ENCODE results near the gene RXYLT1.
"Not testable (repeated sequence)": the region's sequence is repeated elsewhere in the genome, so short reads cannot be mapped to it uniquely, and the experiment has no call there.

RXYLT1 gene

GRCh38 chr12:63779498-63780481, at the start of gene RXYLT1:
TSS of gene RXYLT1 (plus strand) at chr12:63779909. CDS start at chr12:63779961, 52 bp downstream.
- Histone ChIP-seq H3K4me2 (ENCODE audit: low read length) (peak within 1 kb of the TSS; percentile 97), H3K27me3 (ENCODE audit: control insufficient read depth, insufficient read depth, low read length) (no peaks in the 10 kb centered on the region), H3K9ac (peak within 1 kb of the TSS; percentile 73), H3K27ac (peak within 1 kb of the TSS; percentile 85), H3K79me2 (no peaks in the 10 kb centered on the region), H3K4me3 (ENCODE audit: low read depth, low read length) (peak within 1 kb of the TSS; percentile 98), H3K9me3 (ENCODE audit: control insufficient read depth, low read length) (no peaks in the 10 kb centered on the region), H3K36me3 (ENCODE audit: control insufficient read depth, insufficient read depth, low read length) (no peaks in the 10 kb centered on the region), H2AFZ (peak within 1 kb of the TSS; percentile 94), H3K4me1 (peaks cover 3% of the 10 kb centered on the region)
- TF ChIP-seq, protein P1, sequence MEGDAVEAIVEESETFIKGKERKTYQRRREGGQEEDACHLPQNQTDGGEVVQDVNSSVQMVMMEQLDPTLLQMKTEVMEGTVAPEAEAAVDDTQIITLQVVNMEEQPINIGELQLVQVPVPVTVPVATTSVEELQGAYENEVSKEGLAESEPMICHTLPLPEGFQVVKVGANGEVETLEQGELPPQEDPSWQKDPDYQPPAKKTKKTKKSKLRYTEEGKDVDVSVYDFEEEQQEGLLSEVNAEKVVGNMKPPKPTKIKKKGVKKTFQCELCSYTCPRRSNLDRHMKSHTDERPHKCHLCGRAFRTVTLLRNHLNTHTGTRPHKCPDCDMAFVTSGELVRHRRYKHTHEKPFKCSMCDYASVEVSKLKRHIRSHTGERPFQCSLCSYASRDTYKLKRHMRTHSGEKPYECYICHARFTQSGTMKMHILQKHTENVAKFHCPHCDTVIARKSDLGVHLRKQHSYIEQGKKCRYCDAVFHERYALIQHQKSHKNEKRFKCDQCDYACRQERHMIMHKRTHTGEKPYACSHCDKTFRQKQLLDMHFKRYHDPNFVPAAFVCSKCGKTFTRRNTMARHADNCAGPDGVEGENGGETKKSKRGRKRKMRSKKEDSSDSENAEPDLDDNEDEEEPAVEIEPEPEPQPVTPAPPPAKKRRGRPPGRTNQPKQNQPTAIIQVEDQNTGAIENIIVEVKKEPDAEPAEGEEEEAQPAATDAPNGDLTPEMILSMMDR (IDR thresholded peaks at IDR 0.05), result no peak

DNA sequence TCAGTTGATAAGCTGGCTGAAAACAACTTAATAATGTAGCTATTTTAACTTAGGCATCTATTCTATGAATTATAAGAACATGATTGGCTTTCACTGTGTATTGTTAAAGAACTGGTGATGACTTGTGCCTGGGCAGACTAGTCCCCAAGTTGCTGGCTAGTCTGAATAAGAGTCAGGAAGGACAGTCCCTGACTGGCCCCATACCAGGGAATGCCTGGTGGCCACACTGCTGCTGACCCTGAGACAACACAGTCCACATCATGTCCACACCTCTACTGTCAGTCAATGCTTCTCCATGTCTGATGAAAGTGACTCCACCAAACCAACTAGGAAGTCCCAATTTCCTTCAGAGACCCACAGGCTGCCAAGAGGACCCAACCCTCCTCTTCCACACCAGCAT, 46.9 kb upstream of the RXYLT1 start:
- not testable (repeated sequence) for H3K27ac ChIP-seq; H3K79me2 ChIP-seq; H3K9ac ChIP-seq; H3K27me3 ChIP-seq (ENCODE audit: control insufficient read depth, insufficient read depth, low read length); H3K4me2 ChIP-seq (ENCODE audit: low read length); H3K4me3 ChIP-seq (ENCODE audit: low read depth, low read length); H3K36me3 ChIP-seq (ENCODE audit: control insufficient read depth, insufficient read depth, low read length); H3K4me1 ChIP-seq; H2AFZ ChIP-seq; H3K9me3 ChIP-seq (ENCODE audit: control insufficient read depth, low read length)

- not testable (repeated sequence) for H3K4me1 ChIP-seq; H3K79me2 ChIP-seq; H2AFZ ChIP-seq; H3K36me3 ChIP-seq (ENCODE audit: control insufficient read depth, insufficient read depth, low read length); H3K9me3 ChIP-seq (ENCODE audit: control insufficient read depth, low read length); H3K27me3 ChIP-seq (ENCODE audit: control insufficient read depth, insufficient read depth, low read length); H3K27ac ChIP-seq; H3K9ac ChIP-seq; H3K4me2 ChIP-seq (ENCODE audit: low read length); H3K4me3 ChIP-seq (ENCODE audit: low read depth, low read length)
Measured at GRCh38 chr12:63733585-63733984, 46.1 kb upstream of the RXYLT1 start.

DNA sequence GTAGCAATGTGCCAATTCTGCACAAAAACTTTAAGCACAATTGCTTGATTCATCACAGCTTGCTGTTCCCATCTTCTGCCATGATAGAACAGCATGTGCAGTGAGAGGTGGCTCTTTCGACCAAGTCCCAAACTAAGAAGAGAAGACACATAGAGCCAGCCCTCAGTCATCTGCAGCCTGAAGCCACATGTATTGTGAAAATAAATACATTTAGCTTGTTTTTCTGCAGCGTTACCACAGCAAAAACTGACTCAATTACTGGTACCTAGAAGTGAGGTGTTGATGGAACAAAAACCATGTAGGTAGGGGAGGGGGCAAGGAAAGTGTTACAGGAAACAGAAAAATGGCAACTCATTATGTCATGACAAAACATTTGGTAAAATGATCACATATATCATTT, 39.2 kb upstream of the RXYLT1 start:
- not testable (repeated sequence) for H3K79me2 ChIP-seq; H3K9me3 ChIP-seq (ENCODE audit: control insufficient read depth, low read length); H3K27me3 ChIP-seq (ENCODE audit: control insufficient read depth, insufficient read depth, low read length); H3K4me2 ChIP-seq (ENCODE audit: low read length); H3K4me3 ChIP-seq (ENCODE audit: low read depth, low read length); H3K36me3 ChIP-seq (ENCODE audit: control insufficient read depth, insufficient read depth, low read length); H2AFZ ChIP-seq; H3K9ac ChIP-seq; H3K27ac ChIP-seq; H3K4me1 ChIP-seq

DNA sequence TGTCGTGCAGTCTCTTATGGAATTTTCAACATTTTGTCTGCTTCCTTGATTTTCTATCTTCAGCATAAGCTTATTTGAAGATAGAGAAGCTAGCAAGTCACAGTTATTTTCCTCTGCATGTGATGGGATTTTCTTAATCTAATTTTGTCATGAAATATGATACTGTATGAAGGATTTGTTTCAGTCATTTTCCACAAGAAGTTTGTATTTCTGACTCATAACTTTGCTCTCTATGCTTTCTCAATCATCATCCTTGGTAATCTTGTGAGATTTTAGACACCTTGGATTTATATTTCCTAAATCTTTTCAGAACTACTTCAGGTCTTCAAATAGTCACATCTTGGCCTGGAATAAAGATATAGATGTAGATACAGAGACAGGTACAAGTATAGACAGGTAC, 38.3 kb upstream of the RXYLT1 start:
- H3K36me3 ChIP-seq (ENCODE audit: control insufficient read depth, insufficient read depth, low read length); H3K9me3 ChIP-seq (ENCODE audit: control insufficient read depth, low read length); H3K27ac ChIP-seq; H2AFZ ChIP-seq; H3K79me2 ChIP-seq; H3K4me1 ChIP-seq; H3K27me3 ChIP-seq (ENCODE audit: control insufficient read depth, insufficient read depth, low read length); H3K9ac ChIP-seq; H3K4me3 ChIP-seq (ENCODE audit: low read depth, low read length); H3K4me2 ChIP-seq (ENCODE audit: low read length): not testable (repeated sequence)

- not testable (repeated sequence) for H3K79me2 ChIP-seq; H3K9me3 ChIP-seq (ENCODE audit: control insufficient read depth, low read length); H3K9ac ChIP-seq; H2AFZ ChIP-seq; H3K27me3 ChIP-seq (ENCODE audit: control insufficient read depth, insufficient read depth, low read length); H3K36me3 ChIP-seq (ENCODE audit: control insufficient read depth, insufficient read depth, low read length); H3K4me3 ChIP-seq (ENCODE audit: low read depth, low read length); H3K27ac ChIP-seq; H3K4me1 ChIP-seq; H3K4me2 ChIP-seq (ENCODE audit: low read length)
Measured at GRCh38 chr12:63744110-63744509, 35.6 kb upstream of the RXYLT1 start.

DNA sequence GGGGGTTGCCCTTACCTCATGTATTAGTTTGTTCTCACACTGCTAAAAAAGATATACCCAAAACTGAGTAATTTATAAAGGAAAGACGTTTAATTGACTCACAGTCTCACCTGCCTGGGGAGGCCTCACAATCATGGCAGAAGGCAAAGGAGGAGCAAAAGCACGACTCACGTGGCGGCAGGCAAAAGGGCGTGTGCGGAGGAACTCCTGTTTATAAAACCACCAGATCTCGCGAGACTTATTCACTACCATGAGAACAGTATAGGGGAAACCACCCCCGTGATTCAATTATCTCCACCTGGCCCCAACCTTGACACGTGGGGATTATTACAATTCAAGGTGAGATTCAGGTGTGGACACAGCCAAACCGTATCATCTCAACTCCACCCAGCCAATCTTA, 33.2 kb upstream of the RXYLT1 start:
- not testable (repeated sequence) for H3K79me2 ChIP-seq; H3K9ac ChIP-seq; H2AFZ ChIP-seq; H3K27ac ChIP-seq; H3K4me3 ChIP-seq (ENCODE audit: low read depth, low read length); H3K4me1 ChIP-seq; H3K36me3 ChIP-seq (ENCODE audit: control insufficient read depth, insufficient read depth, low read length); H3K27me3 ChIP-seq (ENCODE audit: control insufficient read depth, insufficient read depth, low read length); H3K9me3 ChIP-seq (ENCODE audit: control insufficient read depth, low read length); H3K4me2 ChIP-seq (ENCODE audit: low read length)

DNA sequence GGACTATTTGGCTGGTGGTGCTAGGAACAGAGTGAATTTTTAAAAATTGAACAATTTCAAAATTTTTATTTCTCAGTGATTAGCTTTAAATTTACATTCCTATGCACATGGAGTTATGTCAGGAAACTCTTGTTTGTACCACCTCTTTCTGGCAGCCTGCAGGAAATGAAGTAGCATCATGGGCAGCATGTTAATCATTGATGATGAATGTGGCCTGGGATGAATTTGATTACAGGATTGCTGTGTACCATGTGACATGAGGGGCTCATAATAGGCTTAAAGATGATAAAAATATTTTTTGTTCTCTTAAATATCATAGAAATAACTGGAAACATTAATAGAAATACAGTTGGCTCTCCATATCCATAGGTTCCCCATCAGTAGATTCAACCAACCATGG, 32.6 kb upstream of the RXYLT1 start:
- not testable (repeated sequence) for H3K27ac ChIP-seq; H2AFZ ChIP-seq; H3K79me2 ChIP-seq; H3K9ac ChIP-seq; H3K27me3 ChIP-seq (ENCODE audit: control insufficient read depth, insufficient read depth, low read length); H3K4me1 ChIP-seq; H3K36me3 ChIP-seq (ENCODE audit: control insufficient read depth, insufficient read depth, low read length); H3K9me3 ChIP-seq (ENCODE audit: control insufficient read depth, low read length); H3K4me2 ChIP-seq (ENCODE audit: low read length); H3K4me3 ChIP-seq (ENCODE audit: low read depth, low read length)
